Body of pancreas (tissue), 4 donors: ENCODE measurements around the gene MORC2. TPM values are rescaled to one million over a fixed set of nuclear protein-coding genes. Genes with fewer than 3 reads are reported as not detected.

Experiments used
- ATAC-seq: fragments of 150-250 bp; one replicate; pipeline ENCODE4 v1.9.1; 2016
- DNase-seq, 4 donors: peaks; one replicate each; pipeline ENCODE4 v3.0.0-alpha.2; 2019
- H3K27ac ChIP-seq, 4 donors: fragments of 200-600 bp; sonication (generic); 1 replicate in 3 of 4; 2 replicates in 1 of 4; pipeline versions ENCODE4 v1.5.1 to v1.6.1; 2016 to 2019; ENCODE audit warnings: mild to moderate bottlenecking in 1 of 4, mixed read lengths in 1 of 4, moderate library complexity in 1 of 4
- H3K27me3 ChIP-seq, 2 donors: fragments of 200-600 bp; sonication (generic); one replicate each; pipeline ENCODE4 v1.6.0; 2016; ENCODE audit warnings: mild to moderate bottlenecking in 1 of 2
- H3K36me3 ChIP-seq, 2 donors: fragments of 200-600 bp; sonication (generic); replicated peaks in 1 of 2; 2 replicates each; pipeline ENCODE4 v1.5.1; 2016; ENCODE audit warnings: low read depth in 2 of 2; ENCODE audit not compliant: insufficient read depth in 1 of 2
- H3K4me1 ChIP-seq: fragments of 200-600 bp; sonication (generic); one replicate; pipeline ENCODE4 v1.6.0; 2016
- H3K4me3 ChIP-seq, 2 donors: fragments of 200-600 bp; sonication (generic); 1 replicate in 1 of 2; 2 replicates in 1 of 2; pipeline ENCODE4 v1.5.1; 2016 to 2019
- H3K9me3 ChIP-seq, 3 donors: fragments of 200-600 bp; sonication (generic); 1 replicate in 2 of 3; 2 replicates in 1 of 3; pipeline ENCODE4 v1.5.1; 2016
- POLR2A ChIP-seq, 3 donors: fragments of 450-650 bp; IDR thresholded peaks; one replicate each; pipeline ENCODE4 v1.6.1; 2016; ENCODE audit warnings: antibody characterized with exemption in 3 of 3, mild to moderate bottlenecking in 2 of 3
- WGBS, 2 donors: methylation state at CpG; one replicate each; pipeline ENCODE4 v1.1.5; 2017; 5-methylcytosine and 5-hydroxymethylcytosine counted together
- intact Hi-C: fragments of 100-400 bp; cut with DNase I; formaldehyde crosslinking; loops from one replicate; pipeline ENCODE4 v1.15.1; 2023
- total RNA-seq, 2 donors: library from RNA; depleted of rRNA; stranded (reverse); fragments of >200 nt; gene quantifications; one replicate each; pipeline ENCODE4 v1.1.0, GENCODE V29; 2016
- TF ChIP-seq, protein P1 (sequence below), 7 experiments: fragments of 450-650 bp in 4 of 7; fragments of 200-600 bp in 3 of 7; sonication (generic) in 3 of 7; IDR thresholded peaks; one replicate each; pipeline ENCODE4 v1.5.1; 2016 to 2019; ENCODE audit warnings: antibody characterized with exemption in 7 of 7

The MORC2 gene
- total RNA-seq, 2 donors from 2014 or later: 9.1 to 13.5 TPM

DNA sequence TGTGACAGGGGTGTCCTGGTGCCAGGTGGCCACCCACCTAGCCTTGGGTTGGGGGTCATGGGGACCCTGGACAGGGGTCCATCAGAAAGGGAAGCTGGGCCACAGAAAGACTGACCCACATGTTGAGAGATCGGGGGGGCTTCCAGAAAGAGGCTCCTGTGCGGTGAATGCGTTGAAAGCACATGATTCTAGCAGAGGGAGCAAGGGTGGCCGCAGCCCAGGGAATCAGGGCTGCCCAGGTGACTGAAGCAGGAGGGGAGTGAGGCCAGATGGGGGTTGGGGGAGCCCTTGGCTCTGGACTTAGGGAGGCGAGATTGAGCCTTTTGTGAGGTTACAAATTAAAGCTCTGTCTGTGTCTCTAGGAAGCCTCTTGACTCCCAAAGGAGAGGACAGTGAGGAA, 80.7 kb downstream of the MORC2 start:
- Histone ChIP-seq H3K4me1 (no peaks in the 10 kb centered on the region), H3K36me3 (no peaks in the 10 kb centered on the region), H3K27ac (no peak overlapping the region), H3K27me3 (no peaks in the 10 kb centered on the region), H3K9me3 (no peaks in the 10 kb centered on the region), H3K4me3 (no peak overlapping the region)
- ATAC-seq: no peak
- TF ChIP-seq, protein P1, sequence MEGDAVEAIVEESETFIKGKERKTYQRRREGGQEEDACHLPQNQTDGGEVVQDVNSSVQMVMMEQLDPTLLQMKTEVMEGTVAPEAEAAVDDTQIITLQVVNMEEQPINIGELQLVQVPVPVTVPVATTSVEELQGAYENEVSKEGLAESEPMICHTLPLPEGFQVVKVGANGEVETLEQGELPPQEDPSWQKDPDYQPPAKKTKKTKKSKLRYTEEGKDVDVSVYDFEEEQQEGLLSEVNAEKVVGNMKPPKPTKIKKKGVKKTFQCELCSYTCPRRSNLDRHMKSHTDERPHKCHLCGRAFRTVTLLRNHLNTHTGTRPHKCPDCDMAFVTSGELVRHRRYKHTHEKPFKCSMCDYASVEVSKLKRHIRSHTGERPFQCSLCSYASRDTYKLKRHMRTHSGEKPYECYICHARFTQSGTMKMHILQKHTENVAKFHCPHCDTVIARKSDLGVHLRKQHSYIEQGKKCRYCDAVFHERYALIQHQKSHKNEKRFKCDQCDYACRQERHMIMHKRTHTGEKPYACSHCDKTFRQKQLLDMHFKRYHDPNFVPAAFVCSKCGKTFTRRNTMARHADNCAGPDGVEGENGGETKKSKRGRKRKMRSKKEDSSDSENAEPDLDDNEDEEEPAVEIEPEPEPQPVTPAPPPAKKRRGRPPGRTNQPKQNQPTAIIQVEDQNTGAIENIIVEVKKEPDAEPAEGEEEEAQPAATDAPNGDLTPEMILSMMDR (IDR thresholded peaks at IDR 0.05): no peak
- no peak for TF ChIP-seq POLR2A (IDR thresholded peaks at IDR 0.05)
- intact Hi-C loops: no loop called here
- 83 to 98% methylated on average over 5 of the region's 5 CpGs for WGBS, 2 donors
- DNase-seq: no peak

DNA sequence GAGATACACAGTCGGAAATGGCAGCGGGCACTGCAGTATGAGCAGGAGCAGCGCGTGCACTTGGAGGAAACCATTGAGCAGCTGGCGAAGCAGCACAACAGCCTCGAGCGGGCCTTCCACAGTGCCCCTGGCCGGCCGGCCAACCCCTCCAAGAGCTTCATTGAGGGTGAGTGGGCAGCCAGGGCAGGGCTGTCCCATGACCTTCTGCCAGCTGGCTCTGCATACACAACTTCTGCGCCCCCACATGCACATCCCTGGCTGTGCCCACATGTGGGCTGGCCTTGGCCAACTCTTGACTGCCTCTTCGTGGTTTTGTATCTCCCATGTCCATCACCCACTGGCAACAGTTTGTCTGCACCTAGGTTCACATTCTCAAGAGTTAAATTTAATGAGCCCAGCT, 81.1 kb downstream of the MORC2 start:
- Histone ChIP-seq H3K4me3 (no peak overlapping the region), H3K27me3 (no peaks in the 10 kb centered on the region), H3K9me3 (no peaks in the 10 kb centered on the region), H3K36me3 (no peaks in the 10 kb centered on the region), H3K4me1 (no peaks in the 10 kb centered on the region), H3K27ac (no peak overlapping the region)
- 70 to 93% methylated on average over 2 to 11 of the region's 11 CpGs for WGBS, 2 donors
- intact Hi-C loops: no loop called here
- no peak for ATAC-seq
- no peak for DNase-seq
- TF ChIP-seq, protein P1 (IDR thresholded peaks at IDR 0.05): no peak
- no peak for TF ChIP-seq POLR2A (IDR thresholded peaks at IDR 0.05)

DNA sequence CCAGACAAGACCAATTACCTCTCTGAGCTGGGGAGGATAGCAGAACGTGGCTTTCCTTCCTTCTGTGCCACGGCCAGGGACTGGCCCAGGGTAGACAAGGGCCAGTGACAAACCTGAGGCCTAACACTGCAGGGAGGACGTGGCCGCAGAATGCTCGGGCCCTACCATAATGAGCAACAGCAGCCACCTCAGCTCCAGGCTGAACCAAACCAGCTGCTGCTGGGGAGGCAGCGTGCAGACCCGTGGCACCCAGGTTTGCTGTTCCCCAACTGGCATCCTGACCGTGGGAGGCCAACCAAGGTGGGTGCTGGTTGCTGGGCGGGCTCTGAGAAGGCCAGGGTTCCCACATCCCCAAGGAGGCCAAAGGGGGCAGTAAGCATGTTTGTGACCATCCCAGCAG, 83.0 kb downstream of the MORC2 start:
- H3K27ac ChIP-seq: no peak overlapping the region
- H3K36me3 ChIP-seq: no peaks in the 10 kb centered on the region
- ATAC-seq: no peak
- no peaks in the 10 kb centered on the region for H3K27me3 ChIP-seq
- H3K4me1 ChIP-seq: peaks cover 6% of the 10 kb centered on the region
- DNase-seq: no peak
- 86 to 89% methylated on average over 8 to 9 of the region's 9 CpGs for WGBS, 2 donors
- intact Hi-C loops: no loop called here
- TF ChIP-seq POLR2A (IDR thresholded peaks at IDR 0.05): no peak
- TF ChIP-seq, protein P1 (IDR thresholded peaks at IDR 0.05): no peak
- H3K4me3 ChIP-seq: no peak overlapping the region
- no peaks in the 10 kb centered on the region for H3K9me3 ChIP-seq

DNA sequence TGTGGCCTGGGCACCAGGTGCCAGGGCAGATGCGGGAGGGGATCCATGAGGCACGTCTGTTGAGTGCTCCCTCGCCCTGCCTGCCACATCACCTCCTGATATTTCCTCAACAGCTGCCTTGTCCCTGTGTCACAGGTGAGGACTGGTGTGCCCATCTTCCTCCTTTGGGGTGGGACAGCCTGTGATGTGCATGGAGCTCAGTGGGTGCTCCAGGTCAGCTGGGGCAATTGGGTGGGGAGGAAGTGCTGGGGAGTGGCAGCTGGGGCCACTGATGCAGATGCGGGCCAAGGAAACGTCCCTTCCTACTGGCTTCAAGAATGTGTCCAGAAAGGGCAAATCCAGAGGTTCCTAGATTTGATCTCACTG, 83.6 kb downstream of the MORC2 start:
- Histone ChIP-seq H3K27ac (no peak overlapping the region), H3K4me3 (no peak overlapping the region), H3K4me1 (peaks cover 6% of the 10 kb centered on the region), H3K27me3 (no peaks in the 10 kb centered on the region), H3K9me3 (no peaks in the 10 kb centered on the region), H3K36me3 (no peaks in the 10 kb centered on the region)
- TF ChIP-seq POLR2A (IDR thresholded peaks at IDR 0.05): no peak
- TF ChIP-seq, protein P1 (IDR thresholded peaks at IDR 0.05): no peak
- 81 to 87% methylated on average over 3 to 5 of the region's 5 CpGs for WGBS, 2 donors
- ATAC-seq (no peak), DNase-seq (no peak)
- intact Hi-C loops: no loop called here

DNA sequence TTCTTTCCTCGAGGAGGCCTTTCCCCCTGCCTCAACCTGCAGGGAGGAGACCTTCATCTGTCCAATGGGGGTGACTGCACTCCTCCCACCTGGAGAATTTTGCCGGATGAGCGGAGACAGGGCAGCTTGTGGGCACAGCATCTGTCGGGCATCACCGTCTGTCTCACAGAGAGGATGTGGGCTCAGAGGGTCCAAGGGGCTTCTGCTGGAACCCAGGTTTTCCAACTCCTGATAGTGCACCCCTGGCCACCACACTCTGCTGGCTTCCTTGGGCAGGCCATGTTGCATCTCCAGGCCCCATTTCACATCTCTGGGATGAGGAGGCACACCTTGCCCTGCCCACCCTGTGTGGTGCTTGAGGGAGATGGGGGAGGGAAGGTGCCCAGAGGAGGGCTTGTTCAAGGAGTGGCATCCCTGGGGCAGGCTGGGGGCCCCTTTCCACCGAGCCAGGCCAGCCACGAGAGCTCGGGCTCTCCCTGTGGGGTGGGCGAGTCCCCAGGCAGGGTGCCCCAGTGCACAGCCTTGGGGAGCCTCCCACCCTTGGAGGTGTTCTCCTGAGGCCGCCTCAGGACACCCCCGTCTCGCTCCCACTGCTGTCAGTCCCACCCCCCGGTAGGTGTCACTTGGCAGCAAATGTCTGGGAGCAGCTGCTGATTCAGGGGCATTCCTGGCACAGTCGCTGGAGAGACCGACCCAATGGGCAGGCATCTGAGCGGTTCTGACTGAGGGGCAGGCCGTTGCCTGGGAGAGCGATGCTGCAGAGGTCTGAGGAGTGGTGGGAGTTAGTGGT, 84.2 kb downstream of the MORC2 start:
- Histone ChIP-seq H3K4me1 (peaks cover 6% of the 10 kb centered on the region), H3K36me3 (no peaks in the 10 kb centered on the region), H3K9me3 (no peaks in the 10 kb centered on the region), H3K4me3 (no peak overlapping the region), H3K27ac (no peak overlapping the region), H3K27me3 (no peaks in the 10 kb centered on the region)
- no peak for ATAC-seq
- intact Hi-C loops: no loop called here
- 78 to 89% methylated on average over 4 to 18 of the region's 18 CpGs for WGBS, 2 donors
- TF ChIP-seq, protein P1 (IDR thresholded peaks at IDR 0.05): no peak
- no peak for TF ChIP-seq POLR2A (IDR thresholded peaks at IDR 0.05)
- DNase-seq: no peak
